ENCODE data around the gene PCGF2. TPM values are rescaled to one million over a fixed set of nuclear protein-coding genes. Genes with fewer than 3 reads are reported as not detected.
A peak's percentile ranks its signal among the peaks of the same experiment; 100 is the strongest.

PCGF2 gene
- polyA plus RNA-seq, 3 donors = 0.60 TPM; not detected in 2

- Histone ChIP-seq H3K9ac (ENCODE audit: insufficient read depth, low read length, poor library complexity, severe bottlenecking) (no peak overlapping the region), H3K4me3 (replicated peaks in 1 of 3; ENCODE audit: low read depth in 2 of 3, low read length in 3 of 3) (no peak overlapping the region), H3K4me2 (replicated peaks; ENCODE audit: extremely low read depth, low read length, poor library complexity, severe bottlenecking) (no peak overlapping the region), H3K4me1 (ENCODE audit: control insufficient read depth in 1 of 2, insufficient read depth in 2 of 2, low read length in 2 of 2) (peaks cover 19 to 24% of the 10 kb centered on the region in 2 donors), H4K20me1 (ENCODE audit: insufficient read depth, low read length) (peaks cover 19% of the 10 kb centered on the region), H3K27ac (ENCODE audit: low read depth in 1 of 2, low read length in 2 of 2) (no peak overlapping the region), H3K9me3 (replicated peaks in 1 of 2; ENCODE audit: control insufficient read depth in 1 of 2, insufficient read depth in 1 of 2, low read length in 2 of 2) (no peaks in the 10 kb centered on the region), H3K36me3 (replicated peaks in 1 of 2; ENCODE audit: control insufficient read depth in 1 of 2, insufficient read depth in 2 of 2, low read length in 2 of 2) (peaks cover 24 to 51% of the 10 kb centered on the region in 2 donors), H3K27me3 (ENCODE audit: control insufficient read depth in 2 of 2, insufficient read depth in 2 of 2, low read length in 2 of 2) (peaks cover 0 to 6% of the 10 kb centered on the region in 2 donors), H3K79me2 (ENCODE audit: insufficient read depth, low read length) (peaks cover 8% of the 10 kb centered on the region), H2AFZ (ENCODE audit: insufficient read depth, low read depth, low read length, poor library complexity, severe bottlenecking) (no peak overlapping the region)
- 90% methylated on average over 17 of the region's 18 CpGs for WGBS (ENCODE audit: insufficient coverage)
- no peak for TF ChIP-seq CTCF (IDR thresholded peaks at IDR 0.05)
- intact Hi-C loops (cut with micrococcal nuclease) = loop anchor here in 1 of 2 donors (10.0 kb wide), 1 partner anchor 156 kb away; no protein-coding TSS in a partner anchor
- peaks cover 44 to 52% of the 10 kb centered on the region in 2 donors for H3K36me3 Mint-ChIP-seq
- peaks cover 42% of the 10 kb centered on the region for H3K4me1 Mint-ChIP-seq
- H3K9me3 Mint-ChIP-seq = peaks cover 0 to 4% (median 0%) of the 10 kb centered on the region in 7 donors
- peaks cover 9 to 15% (median 12%) of the 10 kb centered on the region in 3 donors for H3K27me3 Mint-ChIP-seq (ENCODE audit: low read depth in 3 of 3)
- H3K4me3 Mint-ChIP-seq = no peak overlapping the region
- peak overlapping the region in 2 of 7 donors; percentile 16 to 20 for H3K27ac Mint-ChIP-seq
- no peak for DNase-seq
Observed at GRCh38 chr17:38709104-38709820, 38.9 kb downstream of the PCGF2 start.

GRCh38 chr17:38707678-38708351 lies 40.3 kb downstream of the PCGF2 start:
- Histone ChIP-seq H3K4me2 (replicated peaks; ENCODE audit: extremely low read depth, low read length, poor library complexity, severe bottlenecking) (no peak overlapping the region), H3K27ac (ENCODE audit: low read depth in 1 of 2, low read length in 2 of 2) (no peak overlapping the region)

More at GRCh38 chr17:38707678-38708351, 40.3 kb downstream of the PCGF2 start:
- Histone ChIP-seq H3K27me3 (ENCODE audit: control insufficient read depth in 2 of 2, insufficient read depth in 2 of 2, low read length in 2 of 2) (peaks cover 0 to 6% of the 10 kb centered on the region in 2 donors), H3K9me3 (replicated peaks in 1 of 2; ENCODE audit: control insufficient read depth in 1 of 2, insufficient read depth in 1 of 2, low read length in 2 of 2) (no peaks in the 10 kb centered on the region), H2AFZ (ENCODE audit: insufficient read depth, low read depth, low read length, poor library complexity, severe bottlenecking) (no peak overlapping the region), H4K20me1 (ENCODE audit: insufficient read depth, low read length) (peaks cover 19% of the 10 kb centered on the region), H3K36me3 (replicated peaks in 1 of 2; ENCODE audit: control insufficient read depth in 1 of 2, insufficient read depth in 2 of 2, low read length in 2 of 2) (peaks cover 15 to 37% of the 10 kb centered on the region in 2 donors), H3K4me1 (ENCODE audit: control insufficient read depth in 1 of 2, insufficient read depth in 2 of 2, low read length in 2 of 2) (peaks cover 33 to 39% of the 10 kb centered on the region in 2 donors), H3K9ac (ENCODE audit: insufficient read depth, low read length, poor library complexity, severe bottlenecking) (no peak overlapping the region), H3K79me2 (ENCODE audit: insufficient read depth, low read length) (peaks cover 8% of the 10 kb centered on the region), H3K4me3 (replicated peaks in 1 of 3; ENCODE audit: low read depth in 2 of 3, low read length in 3 of 3) (no peak overlapping the region)
- no peak for DNase-seq
- intact Hi-C loops (cut with micrococcal nuclease) = loop anchor here in 1 of 2 donors (10.0 kb wide), 1 partner anchor 157 kb away; no protein-coding TSS in a partner anchor
- TF ChIP-seq CTCF (IDR thresholded peaks at IDR 0.05) = no peak
- Mint-ChIP-seq H3K4me1 (peaks cover 54% of the 10 kb centered on the region), H3K36me3 (peaks cover 37 to 43% of the 10 kb centered on the region in 2 donors), H3K4me3 (peak overlapping the region in 1 of 2 donors; percentile 85), H3K27me3 (ENCODE audit: low read depth in 3 of 3) (peaks cover 15 to 19% (median 16%) of the 10 kb centered on the region in 3 donors), H3K9me3 (peaks cover 0 to 5% (median 0%) of the 10 kb centered on the region in 7 donors), H3K27ac (peak overlapping the region in 1 of 7 donors; percentile 61)
- WGBS (ENCODE audit: insufficient coverage) = 89% methylated on average over 12 of the region's 21 CpGs
